Myocyte (in vitro differentiated cells): Measurements from ENCODE around the gene PALD1. TPM values are rescaled to one million over a fixed set of nuclear protein-coding genes. Genes with fewer than 3 reads are reported as not detected.

Experiments used
- DNase-seq: peaks from one replicate; pipeline ENCODE4 v3.0.0-alpha.2; 2012; ENCODE audit warnings: low read depth
- total RNA-seq: library from RNA; depleted of rRNA; stranded (reverse); fragments of >200 nt; gene quantifications from 2 replicates; pipeline ENCODE4 v1.2.3, GENCODE V29; 2014

PALD1 gene
- total RNA-seq, 1 donor from 2014 or later, result 0.21 TPM

GRCh38 chr10:70457759-70458305 is 20.7 kb upstream of the PALD1 start:
- DNase-seq, result no peak

- peak; percentile 69 for DNase-seq
Measured at GRCh38 chr10:70458329-70459060, 20.1 kb upstream of the PALD1 start.

- no peak for DNase-seq
Measured at GRCh38 chr10:70459061-70459773, 19.4 kb upstream of the PALD1 start.

- DNase-seq, result no peak
Measured at GRCh38 chr10:70459774-70460490, 18.6 kb upstream of the PALD1 start.

GRCh38 chr10:70461397-70462348 is 16.9 kb upstream of the PALD1 start:
- peak; percentile 67 for DNase-seq

GRCh38 chr10:70462349-70462984 is 16.1 kb upstream of the PALD1 start:
- peak; percentile 86 for DNase-seq

GRCh38 chr10:70465278-70465677 is 13.3 kb upstream of the PALD1 start:
- no peak for DNase-seq

- DNase-seq, result no peak
Measured at GRCh38 chr10:70465832-70466231, 12.7 kb upstream of the PALD1 start.

- no peak for DNase-seq
Measured at GRCh38 chr10:70466951-70467350, 11.6 kb upstream of the PALD1 start.

GRCh38 chr10:70472799-70473454 is 5.6 kb upstream of the PALD1 start:
- no peak for DNase-seq

GRCh38 chr10:70474780-70475179 is 3.8 kb upstream of the PALD1 start:
- peak; percentile 32 for DNase-seq

GRCh38 chr10:70475661-70476060 is 2.9 kb upstream of the PALD1 start:
- DNase-seq, result no peak

GRCh38 chr10:70476249-70477035 is 2.1 kb upstream of the PALD1 start:
- DNase-seq, result no peak

GRCh38 chr10:70477661-70478162 is 855 bp upstream of the PALD1 start:
- no peak for DNase-seq

GRCh38 chr10:70479165-70479581 is 606 bp downstream of the PALD1 start:
- no peak for DNase-seq

- no peak for DNase-seq
Measured at GRCh38 chr10:70479626-70480238, 1.2 kb downstream of the PALD1 start.

GRCh38 chr10:70480239-70480861 is 1.8 kb downstream of the PALD1 start:
- DNase-seq, result no peak

GRCh38 chr10:70481105-70481504 is 2.5 kb downstream of the PALD1 start:
- DNase-seq, result no peak
